Measurements from ENCODE around the gene CHD3. TPM values are rescaled to one million over a fixed set of nuclear protein-coding genes. Genes with fewer than 3 reads are reported as not detected.

Gene CHD3
- total RNA-seq, 4 donors from 2014 or later, result 80.4 to 202 (median 125) TPM

GRCh38 chr17:7889166-7889955 is 772 bp downstream of the CHD3 start:
- Histone ChIP-seq H3K4me3 (peak overlapping the region in 1 of 4 donors; percentile 7), H3K9me3 (no peaks in the 10 kb centered on the region), H3K27ac (peak overlapping the region; percentile 79 to 97 (median 94)), H3K36me3 (peaks cover 0 to 31% (median 0%) of the 10 kb centered on the region in 3 donors), H3K4me1 (peaks cover 0 to 47% (median 37%) of the 10 kb centered on the region in 4 donors), H3K27me3 (no peaks in the 10 kb centered on the region)
- DNase-seq (ENCODE audit: low spot score in 2 of 2), result peak; percentile 90 to 96
- peak in 4 of 5 experiments; percentile 54 to 83 (median 68) for TF ChIP-seq CTCF (IDR thresholded peaks at IDR 0.05)
- peak in 1 of 2 donors; percentile 27 for TF ChIP-seq POLR2A (IDR thresholded peaks at IDR 0.05)
- peak; percentile 35 to 93 for TF ChIP-seq EP300 (IDR thresholded peaks at IDR 0.05)
- 10 to 11% methylated on average over 11 of the region's 11 CpGs for WGBS, 2 donors

- no peak overlapping the region for H3K27ac ChIP-seq
- H3K9me3 ChIP-seq, result no peaks in the 10 kb centered on the region
- no peaks in the 10 kb centered on the region for H3K27me3 ChIP-seq
- TF ChIP-seq EP300 (IDR thresholded peaks at IDR 0.05) (no peak), POLR2A (IDR thresholded peaks at IDR 0.05) (no peak), CTCF (IDR thresholded peaks at IDR 0.05) (no peak)
- H3K4me3 ChIP-seq, result no peak overlapping the region
- H3K36me3 ChIP-seq, result peaks cover 0 to 65% (median 0%) of the 10 kb centered on the region in 3 donors
- peaks cover 0 to 24% (median 19%) of the 10 kb centered on the region in 4 donors for H3K4me1 ChIP-seq
- DNase-seq (ENCODE audit: low spot score in 2 of 2), result no peak
- 73 to 76% methylated on average over 12 to 15 of the region's 15 CpGs for WGBS, 2 donors
Measured at GRCh38 chr17:7893187-7893880, 4.7 kb downstream of the CHD3 start.

- Histone ChIP-seq H3K9me3 (no peaks in the 10 kb centered on the region), H3K4me1 (peaks cover 0 to 15% (median 11%) of the 10 kb centered on the region in 4 donors), H3K4me3 (no peak overlapping the region), H3K36me3 (peaks cover 0 to 74% (median 0%) of the 10 kb centered on the region in 3 donors), H3K27me3 (no peaks in the 10 kb centered on the region), H3K27ac (no peak overlapping the region)
- no peak for DNase-seq (ENCODE audit: low spot score in 2 of 2)
- WGBS, 2 donors, result 83 to 87% methylated on average over 9 of the region's 9 CpGs
- TF ChIP-seq POLR2A (IDR thresholded peaks at IDR 0.05) (no peak), EP300 (IDR thresholded peaks at IDR 0.05) (no peak), CTCF (IDR thresholded peaks at IDR 0.05) (no peak)
Measured at GRCh38 chr17:7894226-7894625, 5.6 kb downstream of the CHD3 start.

- WGBS, 2 donors, result 57 to 62% methylated on average over 8 of the region's 8 CpGs
- no peak for TF ChIP-seq EP300 (IDR thresholded peaks at IDR 0.05)
- TF ChIP-seq POLR2A (IDR thresholded peaks at IDR 0.05), result no peak
- TF ChIP-seq CTCF (IDR thresholded peaks at IDR 0.05), result no peak
- Histone ChIP-seq H3K36me3 (peaks cover 0 to 80% (median 0%) of the 10 kb centered on the region in 3 donors), H3K9me3 (no peaks in the 10 kb centered on the region), H3K4me3 (no peak overlapping the region), H3K4me1 (peaks cover 0 to 8% (median 4%) of the 10 kb centered on the region in 4 donors), H3K27ac (no peak overlapping the region), H3K27me3 (no peaks in the 10 kb centered on the region)
- DNase-seq (ENCODE audit: low spot score in 2 of 2), result no peak
Measured at GRCh38 chr17:7894866-7895265, 6.3 kb downstream of the CHD3 start.

- peaks cover 0 to 3% (median 0%) of the 10 kb centered on the region in 4 donors for H3K4me1 ChIP-seq
- DNase-seq (ENCODE audit: low spot score in 2 of 2), result no peak
- no peak overlapping the region for H3K4me3 ChIP-seq
- WGBS, 2 donors, result 88 to 94% methylated on average over 13 of the region's 13 CpGs
- H3K9me3 ChIP-seq, result no peaks in the 10 kb centered on the region
- peaks cover 0 to 85% (median 8%) of the 10 kb centered on the region in 3 donors for H3K36me3 ChIP-seq
- no peaks in the 10 kb centered on the region for H3K27me3 ChIP-seq
- H3K27ac ChIP-seq, result no peak overlapping the region
- TF ChIP-seq EP300 (IDR thresholded peaks at IDR 0.05) (no peak), CTCF (IDR thresholded peaks at IDR 0.05) (no peak), POLR2A (IDR thresholded peaks at IDR 0.05) (no peak)
Measured at GRCh38 chr17:7897090-7897489, 8.5 kb downstream of the CHD3 start.

Measured in tibial nerve (tissue), 4 donors.